ENCODE results near the gene AHNAK2.
A peak's percentile ranks its signal among the peaks of the same experiment; 100 is the strongest.
"Not testable (repeated sequence)": the region's sequence is repeated elsewhere in the genome, so short reads cannot be mapped to it uniquely, and the experiment has no call there.

AHNAK2 gene

DNA sequence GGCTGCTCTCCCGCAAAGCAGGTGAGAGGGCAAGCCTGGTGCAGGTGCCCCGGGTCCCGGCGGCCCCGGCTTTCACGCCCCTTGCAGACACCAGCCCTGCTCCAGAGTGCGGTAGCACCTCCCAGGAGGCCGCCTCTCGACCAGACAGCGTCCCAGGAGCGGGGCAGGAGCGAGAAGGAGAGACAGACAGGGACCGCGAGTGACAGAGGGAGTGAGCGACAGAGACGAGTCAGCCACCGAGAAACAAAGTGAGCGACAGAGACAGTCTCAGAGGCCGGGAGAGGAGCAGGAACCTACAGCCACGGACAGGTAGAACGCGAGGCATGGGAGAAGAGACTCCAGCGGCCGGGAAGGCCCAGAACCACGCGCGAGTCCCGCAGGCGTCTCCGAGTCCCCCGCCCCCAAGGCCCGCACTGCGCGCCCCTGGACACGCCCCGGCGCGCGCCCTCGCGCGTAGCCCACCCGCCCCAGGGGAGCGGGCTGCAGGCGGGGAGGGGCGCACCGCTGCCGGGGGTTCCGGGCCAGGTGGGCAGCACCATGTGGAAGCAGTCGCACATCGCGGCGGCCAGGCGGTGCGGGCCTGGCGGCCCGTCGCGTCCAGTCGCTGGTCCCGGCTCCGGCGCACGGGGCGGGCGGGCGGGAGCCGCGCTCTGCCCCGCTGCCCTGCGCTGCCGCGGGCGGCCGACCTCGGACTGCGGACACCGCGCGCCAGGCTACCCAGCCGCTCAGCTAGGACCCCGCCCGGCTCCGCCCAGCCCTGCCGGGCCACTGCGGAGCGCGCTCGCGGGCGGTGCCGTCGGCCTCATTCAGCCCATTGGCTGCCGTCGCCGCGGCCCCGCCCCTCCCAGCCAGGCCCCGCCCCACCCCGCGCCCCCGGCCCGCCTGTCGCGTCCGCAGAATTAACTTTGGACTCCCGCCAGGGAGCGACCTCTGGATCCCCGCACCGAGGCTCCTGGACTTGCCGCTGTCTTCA is at the start of gene AHNAK2:
TSS of gene AHNAK2 (minus strand) at position 694 of the 973 bp plus-strand sequence. CDS start at position 557, 137 bp downstream.
- no peak for DNase-seq (ENCODE audit: low read depth in 2 of 2)

DNA sequence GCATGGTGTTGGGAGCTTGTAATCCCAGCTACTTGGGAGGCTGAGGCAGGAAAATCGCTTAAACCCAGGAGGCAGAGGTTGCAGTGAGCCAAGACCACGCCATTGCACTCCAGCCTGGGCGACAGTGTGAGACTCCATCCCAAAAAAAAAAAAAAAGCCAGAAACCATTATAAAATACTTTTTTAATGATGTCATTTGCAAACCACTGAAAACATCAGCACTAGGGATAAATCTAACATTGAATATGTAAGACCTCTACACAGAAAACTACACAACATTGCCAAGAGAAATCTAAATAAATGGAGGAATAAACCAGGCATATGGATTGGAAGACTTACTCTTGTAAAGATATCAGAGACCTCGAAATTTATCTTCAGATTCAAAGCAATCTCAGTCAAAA is 49.5 kb upstream of the AHNAK2 start:
- DNase-seq (ENCODE audit: low read depth in 2 of 2): not testable (repeated sequence)

DNA sequence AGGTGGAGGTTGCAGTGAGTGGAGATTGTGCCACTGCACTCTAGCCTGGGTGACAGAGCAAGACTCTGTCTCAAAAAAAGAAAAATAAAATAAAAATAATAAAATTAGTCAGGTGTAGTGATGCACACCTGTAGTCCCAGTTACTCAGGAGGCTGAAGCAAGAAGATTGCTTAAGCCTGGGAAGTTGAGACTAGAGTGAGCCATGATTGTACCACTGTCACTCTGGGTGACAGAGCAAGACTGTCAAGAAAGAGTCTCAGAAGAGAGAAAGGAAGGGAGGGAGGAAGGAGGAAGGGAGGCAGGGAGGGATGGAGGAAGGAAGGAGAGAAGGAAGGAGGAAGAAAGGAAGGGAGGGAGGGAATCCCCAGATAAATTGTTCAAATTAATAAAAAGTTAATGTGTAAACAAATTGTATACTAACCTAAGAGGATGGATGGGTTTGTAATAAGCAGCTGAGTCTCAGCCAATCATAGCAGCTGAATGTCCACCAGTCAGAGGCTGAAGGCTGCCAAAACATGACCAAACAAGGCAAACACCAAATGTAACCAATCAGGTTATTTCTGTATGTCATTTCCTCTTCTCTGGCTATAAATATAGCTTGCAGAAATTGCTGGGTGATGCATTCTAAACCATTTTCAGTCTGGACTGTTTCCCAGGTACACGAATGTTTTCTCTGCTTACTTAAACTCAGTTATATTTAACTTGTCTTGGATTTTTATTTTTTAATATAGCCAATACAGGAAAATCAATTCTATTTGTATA is 48.8 kb upstream of the AHNAK2 start:
- no peak for DNase-seq (ENCODE audit: low read depth in 2 of 2)

DNA sequence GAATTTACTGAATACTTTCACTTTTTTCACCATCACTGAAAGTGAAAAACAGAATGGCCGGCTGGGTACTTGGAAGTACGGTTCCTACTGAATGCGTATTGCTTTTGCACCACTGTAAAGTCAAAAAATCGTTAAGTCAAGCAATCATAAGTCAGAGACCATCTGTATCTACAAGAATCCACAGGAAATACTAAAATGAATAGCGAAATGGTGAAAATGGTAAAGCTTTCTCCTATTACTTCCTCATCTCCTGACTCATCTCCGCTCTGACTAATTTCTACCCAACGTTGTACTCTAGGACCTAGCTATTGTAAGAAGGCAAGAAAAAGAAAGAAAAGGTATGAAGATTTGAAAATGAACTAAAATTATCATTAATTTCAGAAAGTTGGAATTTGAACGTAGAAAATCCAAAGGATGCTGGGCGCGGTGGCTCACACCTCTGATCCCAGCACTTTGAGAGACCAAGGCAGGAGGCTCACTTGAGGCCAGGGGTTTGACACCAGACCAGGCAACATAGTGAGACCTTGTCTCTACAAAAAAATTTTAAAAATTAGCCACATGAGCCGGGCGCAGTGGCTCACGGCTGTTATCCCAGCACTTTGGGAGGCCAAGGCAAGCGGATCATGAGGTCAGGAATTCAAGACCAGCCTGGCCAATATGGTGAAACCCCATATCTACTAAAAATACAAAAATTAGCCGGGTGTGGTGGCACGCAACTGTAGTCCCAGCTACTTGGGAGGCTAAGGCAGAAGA is 48.0 kb upstream of the AHNAK2 start:
- no peak for DNase-seq (ENCODE audit: low read depth in 2 of 2)

DNA sequence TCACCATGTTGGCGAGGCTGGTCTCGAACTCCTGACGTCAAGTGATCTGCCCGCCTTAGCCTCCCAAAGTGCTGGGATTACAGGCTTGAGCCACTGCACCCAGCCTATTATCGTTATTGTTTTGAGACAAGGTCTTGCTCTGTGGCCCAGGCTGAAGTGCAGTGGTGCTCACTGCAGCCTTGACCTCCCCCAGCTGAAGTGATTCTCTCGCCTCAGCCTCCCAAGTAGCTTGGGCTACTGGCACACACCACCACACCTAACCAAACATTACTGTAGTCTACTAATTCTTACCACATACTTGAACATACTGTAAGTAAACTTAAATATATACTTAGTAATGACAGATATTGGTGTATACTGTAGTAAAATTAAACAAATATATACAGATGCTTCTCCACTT is 47.3 kb upstream of the AHNAK2 start:
- no peak for DNase-seq (ENCODE audit: low read depth in 2 of 2)

DNA sequence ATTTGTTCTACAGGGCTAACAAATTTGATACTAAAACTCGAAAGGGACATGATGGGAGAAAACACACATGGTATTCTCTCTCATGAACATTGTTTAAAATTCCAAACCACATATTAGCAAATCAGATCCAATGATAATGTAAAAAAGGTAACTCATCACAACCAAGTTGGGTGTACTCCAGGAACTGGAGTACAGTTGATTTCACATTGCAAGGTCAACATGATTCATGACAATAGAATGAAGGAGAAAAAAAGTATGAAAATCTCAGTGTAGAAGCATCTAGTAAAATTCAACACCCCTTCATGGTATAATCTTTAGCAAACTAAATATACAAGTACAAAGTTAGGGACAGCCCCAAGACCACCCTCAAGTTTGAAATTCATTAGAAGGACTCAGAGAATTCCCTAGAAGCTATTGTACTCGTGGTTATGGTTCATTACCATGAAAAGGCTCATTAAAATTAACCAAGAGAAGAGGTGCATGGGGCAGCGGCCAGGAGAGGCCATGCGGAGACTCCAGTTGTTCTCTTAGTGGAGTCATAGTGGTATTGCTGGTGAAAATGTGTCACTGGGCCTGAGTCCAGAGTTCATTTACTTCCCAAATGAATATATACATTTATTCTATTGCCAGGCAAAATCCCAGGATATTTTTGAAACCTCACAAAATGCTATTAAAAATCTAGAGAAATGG is 45.8 kb upstream of the AHNAK2 start:
- DNase-seq (ENCODE audit: low read depth in 2 of 2): no peak

DNA sequence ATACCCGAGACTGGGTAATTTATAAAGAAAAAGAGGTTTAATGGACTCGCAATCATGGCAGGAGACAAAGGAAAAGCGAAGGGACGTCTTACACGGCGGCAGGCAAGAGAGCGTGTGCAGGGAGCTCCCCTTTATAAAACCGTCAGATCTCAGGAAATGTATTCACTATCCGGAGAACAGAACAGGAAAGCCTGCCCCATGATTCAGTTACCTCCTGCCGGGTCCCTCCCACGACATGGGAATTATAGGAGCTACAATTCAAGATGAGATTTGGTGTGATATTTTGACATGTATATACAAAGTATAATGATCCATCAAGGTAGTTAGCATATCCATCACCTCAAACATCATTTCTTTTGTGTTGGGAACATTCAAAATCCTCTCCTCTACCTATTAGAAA is 45.0 kb upstream of the AHNAK2 start:
- DNase-seq (ENCODE audit: low read depth in 2 of 2): no peak

DNA sequence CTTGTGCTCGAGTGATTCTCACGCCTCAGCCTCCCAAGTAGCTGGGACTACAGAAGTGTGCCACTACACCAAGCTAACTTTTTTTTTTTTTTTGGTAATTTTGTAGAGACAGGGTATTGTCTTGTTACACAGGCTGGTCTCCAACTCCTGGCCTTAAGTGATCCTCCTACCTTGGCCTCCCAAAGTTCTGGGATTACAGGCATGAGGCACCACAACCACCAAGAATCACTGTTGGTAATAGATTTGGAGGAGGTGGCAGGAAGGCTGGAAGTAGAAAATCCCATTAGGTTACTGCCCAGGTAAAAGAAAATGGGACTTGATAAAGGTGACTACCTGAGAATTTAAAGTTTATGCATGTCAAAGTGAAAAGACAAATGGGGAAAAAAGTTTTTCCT is 44.1 kb upstream of the AHNAK2 start:
- DNase-seq (ENCODE audit: low read depth in 2 of 2): no peak

DNA sequence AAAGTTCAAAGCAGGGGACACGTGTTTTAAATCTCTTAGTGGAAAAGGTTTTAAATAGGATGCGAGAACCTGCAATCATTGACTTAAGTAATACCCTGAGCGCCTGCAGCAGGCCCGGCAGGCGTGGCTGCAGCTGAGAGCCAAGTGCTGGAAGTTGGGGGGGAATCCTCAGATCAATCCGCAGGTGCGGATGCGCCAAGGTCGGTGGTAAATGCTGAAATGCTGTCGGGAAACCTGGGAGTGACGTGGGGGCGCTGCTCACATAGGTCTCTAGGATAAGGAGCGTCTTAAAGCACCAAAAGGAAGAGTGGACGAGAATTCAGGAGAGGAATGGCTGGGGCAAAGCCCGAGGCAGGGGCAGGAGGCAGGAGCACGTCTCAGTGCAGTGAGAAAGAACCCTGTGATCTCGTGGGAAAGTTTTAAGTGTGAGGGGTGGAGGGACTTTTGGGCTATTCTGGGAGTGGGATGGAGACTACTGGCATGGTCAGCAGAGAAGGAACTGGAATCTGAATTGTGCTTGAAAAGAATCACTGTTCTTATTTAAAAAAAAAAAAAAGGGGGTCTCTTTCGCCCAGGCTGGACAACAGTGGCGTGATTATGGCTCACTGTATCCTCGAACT is 43.6 kb upstream of the AHNAK2 start:
- no peak for DNase-seq (ENCODE audit: low read depth in 2 of 2)

DNA sequence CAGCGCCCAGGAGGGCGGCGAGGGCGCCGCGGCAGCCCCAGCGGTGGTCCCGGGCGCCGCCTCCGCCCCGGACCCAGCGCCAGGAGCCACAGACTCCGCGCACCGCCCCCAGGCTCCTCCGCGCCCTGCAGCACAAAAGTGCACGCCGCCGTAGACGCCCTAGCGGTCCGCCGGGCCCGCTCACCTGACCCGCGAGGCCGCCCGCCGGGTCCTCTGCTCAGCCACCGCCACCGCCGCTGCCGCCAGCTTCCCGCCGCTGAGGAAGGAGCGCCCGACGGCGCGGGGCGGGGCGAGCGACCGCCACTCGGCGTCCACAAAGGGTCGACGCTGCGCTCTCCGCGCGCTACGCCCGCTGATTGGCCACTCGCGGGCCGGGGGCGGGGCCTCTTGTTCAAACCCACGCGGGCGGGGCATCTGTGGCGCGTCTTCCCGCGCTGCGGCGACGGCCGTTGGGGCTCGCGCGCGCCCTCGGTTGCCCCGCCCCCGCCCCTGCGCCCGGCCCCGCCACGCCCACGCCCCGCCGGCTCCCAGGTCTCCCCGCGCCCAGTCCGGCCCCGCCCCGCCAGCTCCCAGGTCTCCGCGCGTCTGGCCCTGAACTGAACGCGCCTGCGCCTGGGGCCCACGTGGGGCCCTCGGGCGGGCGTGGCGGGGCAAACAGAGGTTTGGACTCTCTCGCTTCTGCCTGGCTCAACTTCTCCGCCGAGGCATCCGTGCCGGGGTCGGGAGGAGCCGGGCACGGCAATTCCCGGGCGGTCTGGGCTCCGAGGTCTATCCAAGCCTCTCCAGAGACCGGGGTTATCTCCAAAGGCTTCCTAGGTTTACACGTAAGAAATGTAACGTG is 42.9 kb upstream of the AHNAK2 start, which contains the start of gene CDCA4:
TSS of gene CDCA4 (minus strand) at position 269 of the 841 bp plus-strand sequence. CDS start 9,154 bp downstream, outside the sequence.
- peak; percentile 94 to 98 for DNase-seq (ENCODE audit: low read depth in 2 of 2)

DNA sequence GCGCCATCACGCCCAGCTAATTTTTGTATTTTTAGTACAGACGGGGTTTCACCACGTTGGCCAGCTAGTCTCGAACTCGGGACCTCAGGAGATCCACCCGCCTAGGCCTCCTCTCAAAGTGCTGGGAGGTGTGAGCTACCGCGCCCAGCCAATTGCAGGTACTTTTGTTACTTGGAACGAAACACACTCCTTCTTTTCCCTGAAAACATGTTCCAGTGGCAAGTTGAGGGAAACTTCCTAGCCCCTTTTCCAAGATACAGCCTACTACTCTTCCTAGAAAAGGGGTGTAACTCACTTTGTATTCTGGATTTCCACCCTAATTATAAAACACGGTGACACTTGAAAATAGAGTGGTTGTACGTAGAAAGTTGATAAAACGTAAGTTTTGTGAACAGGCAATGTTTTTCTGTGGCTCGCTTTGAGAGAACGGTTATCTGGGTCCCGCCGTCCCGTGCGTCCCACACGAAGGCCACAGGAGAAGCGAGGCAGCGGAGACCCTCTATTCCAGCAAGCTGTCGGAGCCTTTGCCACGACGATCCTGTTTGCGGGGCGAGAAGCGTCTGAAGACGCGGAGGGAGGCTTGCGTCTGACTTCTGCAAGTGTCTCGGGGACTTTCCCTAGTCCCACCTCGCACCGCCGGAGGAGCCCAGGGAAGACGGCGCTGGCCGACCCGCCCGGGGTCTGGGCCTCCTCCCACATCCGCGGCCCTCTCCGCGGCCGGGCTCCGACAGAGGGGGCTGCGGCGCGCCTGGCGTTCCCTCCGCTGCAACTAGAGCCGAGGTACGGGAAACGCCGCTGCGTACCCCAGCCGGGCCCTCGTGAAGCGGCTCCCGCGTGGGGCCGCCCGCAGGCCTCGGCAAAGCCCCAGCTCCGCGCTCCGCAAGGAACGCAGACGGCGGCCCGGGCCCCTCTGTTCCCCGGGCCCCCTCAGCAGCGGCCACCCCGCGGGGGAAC is 42.0 kb upstream of the AHNAK2 start:
- DNase-seq (ENCODE audit: low read depth in 2 of 2): peak; percentile 32 to 38

DNA sequence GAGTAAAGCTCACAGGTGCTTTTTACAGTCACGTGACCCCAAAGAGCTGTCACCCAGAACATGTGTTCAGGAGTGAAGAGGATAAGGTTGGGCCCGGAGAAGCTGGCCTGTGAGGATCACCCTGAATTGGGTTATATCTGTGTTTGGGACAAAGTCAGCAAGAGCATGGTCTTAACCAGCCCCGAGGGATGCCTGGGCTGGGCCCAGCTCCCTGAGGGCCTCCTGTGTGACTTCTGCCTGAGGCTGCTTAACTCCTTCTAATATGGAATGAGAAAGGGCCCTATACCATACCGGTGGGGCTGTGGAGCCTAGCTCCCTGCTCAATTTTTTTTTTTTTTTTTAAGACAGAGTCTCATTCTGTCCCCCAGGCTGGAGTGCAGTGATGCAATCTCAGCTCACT is 40.2 kb upstream of the AHNAK2 start:
- no peak for DNase-seq (ENCODE audit: low read depth in 2 of 2)

DNA sequence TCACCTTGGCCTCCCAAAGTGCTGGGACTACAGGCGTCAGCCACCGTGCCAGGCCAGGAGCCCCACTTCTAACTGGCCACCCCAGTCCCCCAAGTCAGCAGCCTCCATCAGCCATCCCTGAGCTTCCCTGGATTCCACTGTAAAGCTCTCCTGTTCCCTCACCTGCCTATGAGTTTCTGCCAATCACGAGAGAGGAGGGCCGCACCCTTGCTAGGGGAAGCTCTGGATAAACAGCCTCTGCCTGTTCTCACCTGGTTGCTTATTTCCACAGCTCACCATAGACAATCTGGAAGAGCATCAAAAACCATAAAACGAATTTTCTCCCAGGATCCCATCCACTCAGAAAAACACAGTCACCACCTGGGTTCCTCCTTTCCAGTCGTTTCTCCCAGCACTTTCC is 37.7 kb upstream of the AHNAK2 start:
- DNase-seq (ENCODE audit: low read depth in 2 of 2): no peak

DNA sequence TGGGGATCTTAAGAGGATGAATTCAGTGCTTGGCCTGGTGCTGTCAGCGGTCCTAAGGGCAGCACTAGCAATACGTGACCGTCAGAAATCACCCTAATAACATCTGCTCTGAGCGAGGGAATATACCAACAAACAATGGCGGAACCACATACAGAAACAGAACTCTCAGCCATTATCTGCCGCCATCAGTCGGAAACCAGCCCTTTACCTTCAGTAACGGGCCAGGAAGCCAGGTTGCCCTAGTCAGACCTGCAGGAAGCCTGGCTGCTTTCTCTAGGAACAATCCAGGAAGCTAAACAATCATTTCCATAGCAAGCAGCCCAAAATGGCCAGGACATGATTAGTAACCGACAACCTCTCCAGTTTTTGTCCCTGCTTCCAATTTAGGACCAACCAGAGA is 37.1 kb upstream of the AHNAK2 start:
- no peak for DNase-seq (ENCODE audit: low read depth in 2 of 2)

DNA sequence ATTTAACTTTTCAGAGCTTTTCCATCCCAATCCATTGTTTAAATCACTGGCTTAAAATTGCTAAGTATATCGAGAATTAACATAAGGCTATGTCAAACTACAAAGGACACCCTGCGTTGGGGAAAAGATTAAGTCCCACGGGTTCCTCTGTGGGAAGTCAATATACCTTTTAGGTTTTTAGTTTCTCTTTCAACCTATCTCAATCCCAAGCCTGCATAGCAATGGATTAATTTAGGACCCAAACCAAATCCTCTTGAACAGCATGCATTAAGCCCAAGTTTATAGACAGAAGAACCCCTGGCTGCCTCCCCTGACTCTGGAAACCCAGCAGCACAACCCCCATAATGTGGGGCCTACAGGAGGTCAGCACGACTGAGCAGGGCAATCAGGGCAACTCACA is 36.5 kb upstream of the AHNAK2 start:
- no peak for DNase-seq (ENCODE audit: low read depth in 2 of 2)

DNA sequence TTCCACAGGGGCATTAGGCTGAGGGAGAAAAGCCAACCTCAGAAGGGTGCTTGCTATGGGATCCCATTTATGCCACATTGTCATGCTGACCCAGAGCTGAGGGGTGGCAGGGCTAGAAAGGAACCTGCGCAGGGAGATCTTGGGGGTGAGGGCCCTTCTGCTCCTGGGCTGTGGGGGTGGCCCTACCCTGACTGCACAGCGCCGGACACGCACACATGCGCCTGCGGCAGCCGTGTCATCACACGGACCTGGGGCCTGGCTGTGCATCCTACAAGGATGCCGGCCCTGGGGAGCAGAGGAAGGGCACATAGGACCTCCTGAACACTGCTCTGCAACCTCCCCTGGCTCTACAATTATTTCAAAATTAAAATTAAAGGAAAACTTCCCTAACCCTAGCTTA is 35.9 kb upstream of the AHNAK2 start:
- DNase-seq (ENCODE audit: low read depth in 2 of 2): no peak

DNA sequence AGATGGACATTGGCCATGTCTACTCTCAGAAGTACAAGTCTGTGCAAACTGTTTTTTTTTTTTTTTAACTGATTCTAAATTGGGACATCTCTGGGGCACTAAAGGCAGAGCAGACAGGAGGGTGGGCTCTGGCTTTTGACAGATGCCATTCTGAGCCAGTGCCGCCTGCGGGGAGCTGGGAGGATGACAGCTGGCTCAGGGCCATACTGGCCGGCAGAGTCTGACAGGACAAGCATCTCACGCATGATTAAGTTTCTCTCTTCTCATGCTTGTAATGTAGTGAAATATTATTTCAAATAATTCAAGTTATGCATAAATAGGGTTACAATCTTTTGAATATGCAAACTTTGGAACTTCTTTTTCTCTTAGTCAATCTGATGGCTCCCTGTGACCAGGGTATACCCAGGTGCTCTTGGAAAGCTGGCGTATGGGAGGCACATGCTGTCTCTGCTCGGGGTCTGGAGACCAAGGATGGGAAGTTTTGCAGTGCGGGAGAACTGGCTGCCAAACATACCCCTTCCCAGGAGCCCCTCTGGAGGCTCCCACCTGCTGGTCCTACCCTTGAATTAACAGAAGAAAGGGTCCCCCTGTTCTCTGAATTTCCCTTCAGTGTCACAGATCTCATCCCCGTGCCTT is 35.1 kb upstream of the AHNAK2 start:
- no peak for DNase-seq (ENCODE audit: low read depth in 2 of 2)

Data from stimulated activated CD8-positive, alpha-beta memory T cell treated with anti-CD3 and anti-CD28 coated beads, Interleukin-15, amount 100 ng/mL, for 4 hours (primary cell).